Activated naive CD8-positive, alpha-beta T cell (primary cell): ENCODE results near the gene ZNF365.
"Not testable (repeated sequence)": the region's sequence is repeated elsewhere in the genome, so short reads cannot be mapped to it uniquely, and the experiment has no call there.

Source experiments
- H3K27ac Mint-ChIP-seq: one replicate; pipeline ENCODE4 v1.8.0; 2021; ENCODE audit warnings: mixed read lengths
- H3K27me3 Mint-ChIP-seq: one replicate; pipeline ENCODE4 v1.8.0; 2021; ENCODE audit warnings: mixed read lengths
- H3K36me3 Mint-ChIP-seq: one replicate; pipeline ENCODE4 v1.8.0; 2021; ENCODE audit warnings: mixed read lengths
- H3K4me1 Mint-ChIP-seq: one replicate; pipeline ENCODE4 v1.8.0; 2021; ENCODE audit warnings: low read depth, mixed read lengths
- H3K4me3 Mint-ChIP-seq: one replicate; pipeline ENCODE4 v1.8.0; 2021; ENCODE audit warnings: mild to moderate bottlenecking, mixed read lengths
- H3K9me3 Mint-ChIP-seq: one replicate; pipeline ENCODE4 v1.8.0; 2021; ENCODE audit warnings: low read depth, mixed read lengths

The ZNF365 gene

DNA sequence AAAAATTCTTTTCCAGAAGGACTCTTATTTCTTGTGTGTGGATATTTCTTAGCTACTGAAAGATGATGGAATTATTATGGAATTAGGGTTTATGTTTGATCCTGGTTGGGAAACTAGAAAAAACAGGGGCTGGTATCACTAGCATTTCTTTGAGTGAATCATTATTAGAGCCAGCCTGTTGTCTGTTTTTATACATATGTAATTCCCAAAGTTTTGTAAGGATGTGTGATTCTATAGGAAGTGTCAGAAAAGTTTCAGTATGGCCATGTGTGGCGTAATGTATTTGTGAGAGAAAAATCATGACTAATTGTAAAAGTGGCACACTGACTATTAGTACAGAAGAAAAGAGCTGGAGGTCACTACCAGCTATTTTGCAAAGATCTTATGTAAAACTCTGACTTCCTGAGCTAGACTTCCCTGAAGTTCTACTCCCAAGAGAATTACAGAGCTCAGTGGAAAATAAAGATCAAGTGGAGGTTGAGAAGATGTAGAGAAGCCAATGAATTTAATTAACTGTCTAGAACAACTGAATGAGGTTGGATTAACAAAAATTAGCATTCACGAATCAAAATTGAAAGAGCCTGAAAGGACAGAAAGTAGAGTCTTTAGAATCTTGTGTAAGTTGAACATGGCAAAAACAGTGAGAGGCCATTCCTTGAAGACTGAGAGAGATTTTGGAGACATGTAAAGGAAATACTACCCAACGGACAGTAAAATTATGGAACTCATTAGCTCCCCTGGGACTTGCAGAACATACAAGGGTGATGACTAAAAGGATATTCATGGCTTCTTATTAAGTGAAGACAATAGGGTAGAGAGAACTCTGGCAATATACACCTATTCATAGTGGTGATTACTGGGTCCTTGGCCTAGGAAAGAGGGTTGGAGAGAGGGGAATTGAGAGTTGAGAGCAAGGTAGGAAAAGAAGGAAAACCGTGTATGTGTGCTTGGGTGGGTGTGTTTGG lies 12.5 kb downstream of the ZNF365 start:
- Mint-ChIP-seq H3K4me3 (no peak overlapping the region), H3K27ac (no peak overlapping the region), H3K36me3 (peaks cover 3% of the 10 kb centered on the region), H3K9me3 (no peaks in the 10 kb centered on the region), H3K4me1 (peaks cover 18% of the 10 kb centered on the region), H3K27me3 (no peaks in the 10 kb centered on the region)

DNA sequence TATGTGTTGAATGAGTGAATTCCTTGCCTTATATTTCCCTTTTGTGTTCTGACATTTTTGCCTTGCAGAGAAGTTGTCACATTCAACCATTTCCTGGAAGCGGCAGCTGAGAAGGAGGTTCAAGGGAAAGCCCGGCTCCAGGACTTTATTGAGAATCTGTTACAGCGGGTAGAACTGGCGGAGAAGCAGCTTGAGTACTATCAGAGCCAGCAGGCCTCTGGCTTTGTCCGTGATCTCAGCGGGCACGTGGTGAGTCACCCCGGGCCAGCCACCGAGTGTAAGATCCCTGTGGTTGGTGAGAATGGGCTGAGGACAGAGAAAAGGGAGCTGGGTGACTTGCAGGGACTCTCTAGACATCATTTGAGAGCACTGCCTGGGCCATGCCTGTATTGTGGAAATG lies 14.2 kb downstream of the ZNF365 start:
- no peaks in the 10 kb centered on the region for H3K27me3 Mint-ChIP-seq
- H3K36me3 Mint-ChIP-seq = no peaks in the 10 kb centered on the region
- H3K4me1 Mint-ChIP-seq = peaks cover 14% of the 10 kb centered on the region
- H3K4me3 Mint-ChIP-seq = no peak overlapping the region
- no peaks in the 10 kb centered on the region for H3K9me3 Mint-ChIP-seq
- H3K27ac Mint-ChIP-seq = no peak overlapping the region

- Mint-ChIP-seq H3K36me3 (no peaks in the 10 kb centered on the region), H3K9me3 (no peaks in the 10 kb centered on the region), H3K27ac (no peak overlapping the region), H3K4me1 (no peaks in the 10 kb centered on the region), H3K4me3 (no peak overlapping the region), H3K27me3 (peaks cover 2% of the 10 kb centered on the region)
These were observed 16.5 kb downstream of the ZNF365 start for GRCh38 chr10:62390497-62391176.

DNA sequence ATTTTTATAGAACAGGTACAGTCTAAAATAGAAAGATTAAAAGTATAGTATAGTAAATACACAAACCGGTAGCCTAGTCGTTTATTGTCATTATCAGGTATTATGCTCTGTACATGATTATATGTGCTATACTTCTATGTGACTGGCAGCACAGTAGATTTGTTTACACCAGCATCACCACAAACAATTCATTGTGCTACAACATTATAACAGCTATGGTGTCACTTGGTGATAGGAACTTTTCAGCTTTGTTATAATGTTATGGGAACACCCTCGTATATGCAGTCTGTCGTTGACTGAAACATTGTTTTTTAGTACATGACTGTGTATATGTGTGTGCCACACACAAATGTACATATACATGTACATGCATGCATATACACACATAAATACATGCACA lies 19.1 kb downstream of the ZNF365 start:
- H3K4me3 Mint-ChIP-seq = no peak overlapping the region
- H3K27ac Mint-ChIP-seq = no peak overlapping the region
- no peaks in the 10 kb centered on the region for H3K4me1 Mint-ChIP-seq
- H3K36me3 Mint-ChIP-seq = no peaks in the 10 kb centered on the region
- peaks cover 7% of the 10 kb centered on the region for H3K27me3 Mint-ChIP-seq
- no peaks in the 10 kb centered on the region for H3K9me3 Mint-ChIP-seq

DNA sequence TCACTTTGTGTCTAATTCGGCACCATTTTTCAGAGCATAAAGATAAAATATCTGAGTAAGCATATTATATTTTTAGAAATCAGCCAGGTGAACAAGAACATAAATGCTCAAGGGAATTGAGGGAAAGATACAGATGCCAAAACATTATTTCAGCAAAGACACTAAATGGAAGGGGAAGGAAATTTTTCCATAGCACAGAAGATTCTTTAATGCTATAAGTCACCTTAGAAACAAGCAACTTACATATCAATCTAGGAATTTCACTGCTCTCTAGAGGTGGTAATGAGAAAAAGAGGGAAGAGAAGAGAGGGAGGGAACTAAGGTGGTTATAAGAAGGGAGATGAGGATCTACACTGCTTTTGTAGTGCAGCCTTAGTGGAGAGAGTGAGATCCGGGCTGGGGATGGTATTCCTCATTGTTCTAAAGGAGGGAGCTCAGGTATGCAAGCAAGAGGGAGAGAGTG lies 20.4 kb downstream of the ZNF365 start:
- Mint-ChIP-seq H3K27ac (no peak overlapping the region), H3K4me3 (no peak overlapping the region)

DNA sequence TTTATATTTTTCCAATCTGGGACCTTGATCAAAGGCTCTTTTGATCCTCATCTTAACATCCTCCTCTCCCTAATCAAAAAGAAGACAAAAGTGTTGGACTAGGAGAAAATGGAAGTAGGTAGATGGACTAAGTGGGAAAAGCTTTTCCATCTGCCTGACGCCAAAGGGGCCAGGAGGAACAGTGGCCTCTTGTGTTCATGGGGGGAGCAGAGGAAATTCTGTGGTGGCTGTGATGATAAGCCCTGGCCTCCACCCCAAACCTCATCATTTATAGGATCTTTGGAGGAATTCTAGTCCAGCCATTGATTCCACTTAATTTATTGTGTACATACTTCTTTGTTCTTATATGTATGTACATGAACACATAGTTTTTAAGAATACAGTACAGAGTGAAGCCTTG lies 21.7 kb downstream of the ZNF365 start:
- Mint-ChIP-seq H3K27me3 (peaks cover 7% of the 10 kb centered on the region), H3K4me3 (no peak overlapping the region), H3K36me3 (no peaks in the 10 kb centered on the region), H3K4me1 (no peaks in the 10 kb centered on the region), H3K27ac (no peak overlapping the region), H3K9me3 (no peaks in the 10 kb centered on the region)

More for the DNA sequence above, 20.4 kb downstream of the ZNF365 start:
- H3K27me3 Mint-ChIP-seq = peaks cover 7% of the 10 kb centered on the region
- H3K36me3 Mint-ChIP-seq = no peaks in the 10 kb centered on the region
- no peaks in the 10 kb centered on the region for H3K4me1 Mint-ChIP-seq
- no peaks in the 10 kb centered on the region for H3K9me3 Mint-ChIP-seq

DNA sequence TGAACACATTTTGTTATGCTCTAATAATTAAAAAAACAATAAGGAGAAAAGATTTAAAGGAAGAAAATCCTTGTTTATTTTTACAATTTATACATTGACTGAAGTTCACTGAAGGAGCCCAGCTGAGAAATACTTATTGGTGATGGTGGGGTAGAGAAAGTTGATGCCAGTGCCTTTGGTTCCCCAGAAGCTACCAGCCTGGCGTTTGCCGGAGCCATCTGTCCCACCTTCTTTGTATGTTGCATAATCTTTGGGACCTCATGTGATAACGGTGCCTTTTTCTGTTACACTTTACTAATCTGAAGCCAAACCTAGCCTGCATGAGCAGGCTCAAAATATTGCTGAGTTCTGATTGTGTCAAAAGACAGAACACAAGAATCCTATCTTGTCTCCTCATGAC lies 22.7 kb downstream of the ZNF365 start:
- peaks cover 7% of the 10 kb centered on the region for H3K27me3 Mint-ChIP-seq
- no peaks in the 10 kb centered on the region for H3K9me3 Mint-ChIP-seq
- H3K36me3 Mint-ChIP-seq = no peaks in the 10 kb centered on the region
- H3K4me3 Mint-ChIP-seq = no peak overlapping the region
- no peak overlapping the region for H3K27ac Mint-ChIP-seq
- H3K4me1 Mint-ChIP-seq = no peaks in the 10 kb centered on the region

DNA sequence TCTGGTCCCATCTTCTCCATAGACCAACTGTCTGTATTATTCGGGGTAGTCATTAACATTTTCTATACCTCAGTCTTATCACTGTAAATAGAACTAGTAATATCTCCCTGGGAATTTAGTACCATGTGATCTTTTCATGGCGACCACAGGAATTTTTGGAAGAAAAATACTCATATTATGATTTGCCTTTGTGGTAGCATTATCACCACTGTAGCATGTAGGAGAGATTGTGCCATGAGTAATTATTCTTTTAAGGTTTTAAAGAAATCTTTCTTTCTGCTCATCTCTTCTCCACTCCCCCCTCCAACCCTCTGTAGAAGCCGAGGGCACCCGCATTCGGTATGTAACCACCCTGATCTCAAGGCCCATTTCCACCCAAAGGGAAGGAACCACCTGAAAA lies 25.0 kb downstream of the ZNF365 start:
- Mint-ChIP-seq H3K4me3 (no peak overlapping the region), H3K4me1 (no peaks in the 10 kb centered on the region), H3K27ac (no peak overlapping the region), H3K36me3 (no peaks in the 10 kb centered on the region), H3K27me3 (peaks cover 12% of the 10 kb centered on the region), H3K9me3 (no peaks in the 10 kb centered on the region)

DNA sequence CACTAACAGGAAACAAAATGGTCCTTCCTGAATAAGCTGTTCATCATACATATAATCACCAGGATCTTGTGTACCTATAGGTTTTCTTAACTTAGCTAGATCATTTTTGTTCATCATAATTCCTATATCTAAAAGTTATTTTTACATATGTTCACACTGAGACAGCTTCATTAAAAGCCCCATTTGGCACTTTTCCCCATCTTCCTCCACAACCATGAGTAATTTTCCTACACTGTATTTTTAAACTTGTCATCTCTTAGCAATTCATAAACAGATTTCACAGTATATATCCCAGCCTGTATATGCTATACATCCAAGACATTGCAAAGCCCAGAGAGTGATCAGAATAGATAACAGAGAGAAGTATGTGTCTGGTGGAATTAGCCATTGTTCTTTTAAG lies 28.3 kb downstream of the ZNF365 start:
- Mint-ChIP-seq H3K27me3 (peaks cover 9% of the 10 kb centered on the region), H3K4me1 (no peaks in the 10 kb centered on the region), H3K9me3 (peaks cover 3% of the 10 kb centered on the region), H3K4me3 (no peak overlapping the region), H3K36me3 (peaks cover 1% of the 10 kb centered on the region), H3K27ac (no peak overlapping the region)

DNA sequence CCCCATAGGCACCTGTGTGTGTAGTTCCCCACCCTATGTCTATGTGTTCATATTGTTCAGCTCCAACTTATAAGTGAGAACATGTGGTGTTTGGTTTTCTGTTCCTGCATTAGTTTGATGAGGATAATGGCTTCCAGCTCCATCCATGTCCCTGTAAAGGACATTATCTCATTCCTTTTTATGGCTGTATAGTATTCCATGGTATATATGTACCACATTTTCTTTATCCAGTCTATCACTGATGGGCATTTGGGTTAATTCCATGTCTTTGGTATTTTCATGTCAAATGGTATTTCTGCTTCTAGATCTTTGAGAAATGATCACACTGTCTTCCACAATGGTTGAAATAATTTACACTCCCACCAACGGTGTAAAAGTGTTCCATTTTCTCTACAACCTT lies 36.4 kb downstream of the ZNF365 start:
- not testable (repeated sequence) for H3K4me3 Mint-ChIP-seq

GRCh38 chr10:62410934-62411333 lies 36.8 kb downstream of the ZNF365 start:
- not testable (repeated sequence) for H3K4me3 Mint-ChIP-seq, H3K27ac Mint-ChIP-seq, H3K9me3 Mint-ChIP-seq, H3K4me1 Mint-ChIP-seq
- Mint-ChIP-seq H3K36me3 (peaks cover 11% of the 10 kb centered on the region), H3K27me3 (peaks cover 23% of the 10 kb centered on the region)

More for the DNA sequence above, 36.4 kb downstream of the ZNF365 start:
- H3K36me3 Mint-ChIP-seq = peaks cover 11% of the 10 kb centered on the region
- H3K9me3 Mint-ChIP-seq, H3K27ac Mint-ChIP-seq, H3K4me1 Mint-ChIP-seq: not testable (repeated sequence)
- peaks cover 23% of the 10 kb centered on the region for H3K27me3 Mint-ChIP-seq

GRCh38 chr10:62413048-62413447 lies 38.9 kb downstream of the ZNF365 start:
- Mint-ChIP-seq H3K4me3 (no peak overlapping the region), H3K4me1 (no peaks in the 10 kb centered on the region), H3K27me3 (peaks cover 22% of the 10 kb centered on the region), H3K9me3 (no peaks in the 10 kb centered on the region), H3K27ac (no peak overlapping the region), H3K36me3 (peaks cover 7% of the 10 kb centered on the region)

GRCh38 chr10:62413652-62414051 lies 39.5 kb downstream of the ZNF365 start:
- H3K27me3 Mint-ChIP-seq = peaks cover 22% of the 10 kb centered on the region
- no peaks in the 10 kb centered on the region for H3K9me3 Mint-ChIP-seq

GRCh38 chr10:62414359-62414758 lies 40.2 kb downstream of the ZNF365 start:
- H3K36me3 Mint-ChIP-seq = peaks cover 5% of the 10 kb centered on the region
- no peak overlapping the region for H3K27ac Mint-ChIP-seq
- H3K9me3 Mint-ChIP-seq = no peaks in the 10 kb centered on the region
- no peaks in the 10 kb centered on the region for H3K4me1 Mint-ChIP-seq
- H3K27me3 Mint-ChIP-seq = peaks cover 21% of the 10 kb centered on the region
- H3K4me3 Mint-ChIP-seq = no peak overlapping the region

More at GRCh38 chr10:62413652-62414051, 39.5 kb downstream of the ZNF365 start:
- H3K36me3 Mint-ChIP-seq = peaks cover 5% of the 10 kb centered on the region
- no peak overlapping the region for H3K4me3 Mint-ChIP-seq
- no peaks in the 10 kb centered on the region for H3K4me1 Mint-ChIP-seq
- H3K27ac Mint-ChIP-seq = no peak overlapping the region

DNA sequence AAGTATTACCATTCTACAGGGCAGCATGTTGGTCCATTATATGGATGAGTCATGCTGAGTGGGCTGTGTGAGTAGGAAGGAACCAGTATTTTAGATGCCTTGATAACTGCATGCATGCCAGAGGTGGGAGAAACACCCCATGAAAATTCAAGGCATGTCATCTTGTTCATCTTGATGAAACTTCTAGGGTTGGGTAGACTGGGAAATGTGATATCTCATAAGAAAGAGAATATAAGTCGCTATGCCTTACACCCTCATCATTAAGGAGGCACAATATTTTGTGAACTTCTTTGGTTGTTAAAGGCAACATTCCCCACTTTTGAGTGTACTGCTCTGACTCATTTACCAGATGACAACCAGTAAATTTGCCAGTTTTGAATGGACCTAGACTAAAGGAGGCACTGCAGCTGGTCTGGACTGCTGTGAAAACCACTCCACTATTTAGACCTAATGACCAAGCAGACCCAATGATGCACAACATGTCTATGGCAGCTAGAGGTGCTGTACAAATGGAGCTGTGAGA lies 48.0 kb downstream of the ZNF365 start:
- Mint-ChIP-seq H3K36me3 (peaks cover 2% of the 10 kb centered on the region), H3K4me3 (no peak overlapping the region), H3K27ac (no peak overlapping the region), H3K4me1 (peaks cover 28% of the 10 kb centered on the region), H3K9me3 (no peaks in the 10 kb centered on the region), H3K27me3 (no peaks in the 10 kb centered on the region)
